Right ventricle myocardium inferior (tissue), 1 donor: Measurements from ENCODE around the gene ATP11A. TPM values are rescaled to one million over a fixed set of nuclear protein-coding genes. Genes with fewer than 3 reads are reported as not detected.

ENCODE experiments used
- ATAC-seq: fragments of 200-7000 bp; cut with Tn5 transposase; one replicate; pipeline ENCODE4 v1.9.1; 2020; ENCODE audit warnings: mild to moderate bottlenecking, moderate library complexity
- DNase-seq: peaks from one replicate; pipeline ENCODE4 v3.0.0; 2021; ENCODE audit errors: missing footprints
- intact Hi-C: fragments of 100-400 bp; cut with DNase I; formaldehyde crosslinking; loops from one replicate; pipeline ENCODE4 v1.11.0; 2022
- total RNA-seq: library from RNA; stranded (reverse); fragmentation: NEBNext Ultra II Directional; extraction: Animal tissue kit (Norgen Biotek cat#: 25700); gene quantifications from one replicate; pipeline ENCODE4 v1.2.1, GENCODE V29; 2021
- donor health status: DM: no; HTN: yes; CAD: no; lungs with severe emphysema.

The ATP11A gene
- total RNA-seq, 1 donor from 2014 or later = 89.9 TPM

GRCh38 chr13:112747256-112747655 lies 57.4 kb downstream of the ATP11A start:
- ATAC-seq (no peak), DNase-seq (no peak)
- intact Hi-C loops = no loop called here

- peak; percentile 81 for ATAC-seq
- intact Hi-C loops = no loop called here
- DNase-seq = peak; percentile 90
These were observed 59.3 kb downstream of the ATP11A start for GRCh38 chr13:112748947-112749735.

GRCh38 chr13:112750570-112750969 lies 60.7 kb downstream of the ATP11A start:
- ATAC-seq (no peak), DNase-seq (no peak)
- intact Hi-C loops = no loop called here

- ATAC-seq (no peak), DNase-seq (no peak)
- intact Hi-C loops = no loop called here
These were observed 61.8 kb downstream of the ATP11A start for GRCh38 chr13:112751617-112752016.

GRCh38 chr13:112752211-112752610 lies 62.4 kb downstream of the ATP11A start:
- DNase-seq = no peak
- ATAC-seq = no peak
- intact Hi-C loops = no loop called here

GRCh38 chr13:112752711-112753541 lies 63.1 kb downstream of the ATP11A start:
- ATAC-seq (no peak), DNase-seq (no peak)
- intact Hi-C loops = no loop called here

- ATAC-seq (no peak), DNase-seq (no peak)
- intact Hi-C loops = no loop called here
These were observed 64.0 kb downstream of the ATP11A start for GRCh38 chr13:112753833-112754232.

- DNase-seq (no peak), ATAC-seq (no peak)
- intact Hi-C loops = no loop called here
These were observed 64.6 kb downstream of the ATP11A start for GRCh38 chr13:112754281-112755025.

- ATAC-seq (no peak), DNase-seq (no peak)
- intact Hi-C loops = no loop called here
These were observed 65.5 kb downstream of the ATP11A start for GRCh38 chr13:112755331-112755730.

GRCh38 chr13:112756081-112756480 lies 66.2 kb downstream of the ATP11A start:
- intact Hi-C loops = no loop called here
- no peak for ATAC-seq
- DNase-seq = no peak

- DNase-seq (no peak), ATAC-seq (no peak)
- intact Hi-C loops = no loop called here
These were observed 66.7 kb downstream of the ATP11A start for GRCh38 chr13:112756511-112756966.

GRCh38 chr13:112756967-112757758 lies 67.3 kb downstream of the ATP11A start:
- no peak for DNase-seq
- intact Hi-C loops = no loop called here
- no peak for ATAC-seq

- no peak for DNase-seq
- intact Hi-C loops = no loop called here
- ATAC-seq = no peak
These were observed 67.9 kb downstream of the ATP11A start for GRCh38 chr13:112757759-112758086.

- DNase-seq (no peak), ATAC-seq (no peak)
- intact Hi-C loops = no loop called here
These were observed 69.2 kb downstream of the ATP11A start for GRCh38 chr13:112759053-112759452.

- no peak for DNase-seq
- intact Hi-C loops = no loop called here
- no peak for ATAC-seq
These were observed 70.0 kb downstream of the ATP11A start for GRCh38 chr13:112759827-112760226.

GRCh38 chr13:112760435-112760834 lies 70.6 kb downstream of the ATP11A start:
- DNase-seq (no peak), ATAC-seq (no peak)
- intact Hi-C loops = no loop called here

GRCh38 chr13:112760931-112761330 lies 71.1 kb downstream of the ATP11A start:
- no peak for DNase-seq
- no peak for ATAC-seq
- intact Hi-C loops = no loop called here
